Sciatic nerve (tissue), 2 donors: Measurements from ENCODE around the gene ASTN2. TPM values are rescaled to one million over a fixed set of nuclear protein-coding genes. Genes with fewer than 3 reads are reported as not detected.
A peak's percentile ranks its signal among the peaks of the same experiment; 100 is the strongest.

ENCODE experiments used
- ATAC-seq: fragments of 200-7000 bp; cut with Tn5 transposase; one replicate; pipeline ENCODE4 v1.9.1; 2020; ENCODE audit warnings: mild to moderate bottlenecking, moderate library complexity
- DNase-seq: peaks from one replicate; pipeline ENCODE4 v3.0.0-alpha.2; 2020; ENCODE audit warnings: low spot score
- intact Hi-C: fragments of 100-400 bp; cut with DNase I; formaldehyde crosslinking; loops from one replicate; pipeline ENCODE4 v1.14.2; 2022
- total RNA-seq: library from RNA; stranded (reverse); fragmentation: NEBNext Ultra II Directional; extraction: Animal tissue kit (Norgen Biotek cat#: 25700); gene quantifications from one replicate; pipeline ENCODE4 v1.2.1, GENCODE V29; 2021
- donor health status: DM: no; HTN: no; CAD: no.
- donor health status: DM: no; HTN: no; CAD: no.

The ASTN2 gene
- total RNA-seq, 1 donor from 2014 or later, result 19.1 TPM

- DNase-seq, result no peak
- intact Hi-C loops, result no loop called here
- no peak for ATAC-seq
Measured at GRCh38 chr9:117375956-117376355, 38.9 kb downstream of the ASTN2 start.

- DNase-seq, result no peak
- intact Hi-C loops, result no loop called here
- no peak for ATAC-seq
Measured at GRCh38 chr9:117374076-117374725, 40.7 kb downstream of the ASTN2 start.

- DNase-seq, result no peak
- no peak for ATAC-seq
- intact Hi-C loops, result no loop called here
Measured at GRCh38 chr9:117368684-117369230, 46.1 kb downstream of the ASTN2 start.

- no peak for DNase-seq
- no peak for ATAC-seq
- intact Hi-C loops, result no loop called here
Measured at GRCh38 chr9:117365438-117365837, 49.4 kb downstream of the ASTN2 start.

GRCh38 chr9:117363006-117363405 is 51.9 kb downstream of the ASTN2 start:
- intact Hi-C loops, result no loop called here
- no peak for DNase-seq
- no peak for ATAC-seq

- ATAC-seq, result peak; percentile 52
- intact Hi-C loops, result no loop called here
- no peak for DNase-seq
Measured at GRCh38 chr9:117359910-117360309, 54.9 kb downstream of the ASTN2 start.

- ATAC-seq (no peak), DNase-seq (no peak)
- intact Hi-C loops, result no loop called here
Measured at GRCh38 chr9:117355542-117355941, 59.3 kb downstream of the ASTN2 start.

GRCh38 chr9:117354997-117355396 is 59.9 kb downstream of the ASTN2 start:
- ATAC-seq, result no peak
- no peak for DNase-seq
- intact Hi-C loops, result no loop called here

- DNase-seq, result no peak
- intact Hi-C loops, result no loop called here
- ATAC-seq, result no peak
Measured at GRCh38 chr9:117354244-117354847, 60.5 kb downstream of the ASTN2 start.

- intact Hi-C loops, result no loop called here
- no peak for ATAC-seq
- no peak for DNase-seq
Measured at GRCh38 chr9:117344892-117345660, 69.8 kb downstream of the ASTN2 start.

- DNase-seq (no peak), ATAC-seq (no peak)
- intact Hi-C loops, result no loop called here
Measured at GRCh38 chr9:117343427-117343826, 71.4 kb downstream of the ASTN2 start.

- intact Hi-C loops, result no loop called here
- no peak for DNase-seq
- no peak for ATAC-seq
Measured at GRCh38 chr9:117341151-117341550, 73.7 kb downstream of the ASTN2 start.

GRCh38 chr9:117340422-117340821 is 74.4 kb downstream of the ASTN2 start:
- intact Hi-C loops, result no loop called here
- no peak for DNase-seq
- no peak for ATAC-seq

- intact Hi-C loops, result no loop called here
- no peak for DNase-seq
- ATAC-seq, result no peak
Measured at GRCh38 chr9:117335837-117336433, 78.9 kb downstream of the ASTN2 start.

GRCh38 chr9:117334101-117334500 is 80.8 kb downstream of the ASTN2 start:
- DNase-seq (no peak), ATAC-seq (no peak)
- intact Hi-C loops, result no loop called here

GRCh38 chr9:117325831-117326230 is 89.0 kb downstream of the ASTN2 start:
- intact Hi-C loops, result no loop called here
- ATAC-seq (no peak), DNase-seq (no peak)

- ATAC-seq, result no peak
- intact Hi-C loops, result no loop called here
- no peak for DNase-seq
Measured at GRCh38 chr9:117325110-117325731, 89.6 kb downstream of the ASTN2 start.

- ATAC-seq, result no peak
- intact Hi-C loops, result no loop called here
- DNase-seq, result no peak
Measured at GRCh38 chr9:117323390-117323789, 91.5 kb downstream of the ASTN2 start.

GRCh38 chr9:117317192-117317591 is 97.7 kb downstream of the ASTN2 start:
- no peak for ATAC-seq
- DNase-seq, result no peak
- intact Hi-C loops, result no loop called here
